NCI-H226 (cell line): ENCODE data around the gene TNFAIP3.

Experiments
- DNase-seq: peaks from one replicate; pipeline ENCODE4 v3.0.0-alpha.2; 2015

The TNFAIP3 gene

DNA sequence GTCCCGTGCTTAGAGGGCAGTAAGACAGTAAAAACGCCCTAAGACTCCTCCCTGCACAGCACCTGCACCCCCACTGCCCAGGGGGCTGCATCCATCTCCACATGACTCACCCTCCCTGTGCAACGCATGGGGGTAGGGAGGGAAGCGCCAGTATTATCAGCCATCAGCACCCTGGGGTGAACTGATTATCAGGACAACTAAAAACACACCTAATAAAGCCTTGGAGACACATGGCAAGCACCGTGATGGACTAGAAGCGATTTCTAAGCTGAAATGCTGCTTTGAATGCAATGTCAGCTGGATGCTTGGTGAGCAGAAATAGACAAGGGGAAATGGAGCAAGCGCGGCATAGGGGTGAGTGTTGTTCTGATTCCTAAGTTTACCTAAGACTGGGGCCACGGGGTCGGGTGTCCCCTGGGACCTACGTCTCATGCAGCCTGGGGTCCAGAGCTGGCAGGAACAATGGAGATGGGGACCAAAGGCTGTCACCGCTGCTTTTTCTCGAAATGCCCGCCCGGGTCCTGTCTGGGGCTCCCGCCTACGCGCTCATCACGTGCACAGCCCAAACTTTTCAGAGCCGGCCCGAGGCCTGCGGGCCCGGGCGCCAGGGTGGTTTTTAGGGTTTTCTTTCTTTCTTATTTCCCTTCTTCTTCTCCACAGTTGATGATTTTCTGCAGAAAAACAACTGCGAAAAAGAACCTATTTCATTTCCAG, 702 bp upstream of the TNFAIP3 start:
- no peak for DNase-seq

DNA sequence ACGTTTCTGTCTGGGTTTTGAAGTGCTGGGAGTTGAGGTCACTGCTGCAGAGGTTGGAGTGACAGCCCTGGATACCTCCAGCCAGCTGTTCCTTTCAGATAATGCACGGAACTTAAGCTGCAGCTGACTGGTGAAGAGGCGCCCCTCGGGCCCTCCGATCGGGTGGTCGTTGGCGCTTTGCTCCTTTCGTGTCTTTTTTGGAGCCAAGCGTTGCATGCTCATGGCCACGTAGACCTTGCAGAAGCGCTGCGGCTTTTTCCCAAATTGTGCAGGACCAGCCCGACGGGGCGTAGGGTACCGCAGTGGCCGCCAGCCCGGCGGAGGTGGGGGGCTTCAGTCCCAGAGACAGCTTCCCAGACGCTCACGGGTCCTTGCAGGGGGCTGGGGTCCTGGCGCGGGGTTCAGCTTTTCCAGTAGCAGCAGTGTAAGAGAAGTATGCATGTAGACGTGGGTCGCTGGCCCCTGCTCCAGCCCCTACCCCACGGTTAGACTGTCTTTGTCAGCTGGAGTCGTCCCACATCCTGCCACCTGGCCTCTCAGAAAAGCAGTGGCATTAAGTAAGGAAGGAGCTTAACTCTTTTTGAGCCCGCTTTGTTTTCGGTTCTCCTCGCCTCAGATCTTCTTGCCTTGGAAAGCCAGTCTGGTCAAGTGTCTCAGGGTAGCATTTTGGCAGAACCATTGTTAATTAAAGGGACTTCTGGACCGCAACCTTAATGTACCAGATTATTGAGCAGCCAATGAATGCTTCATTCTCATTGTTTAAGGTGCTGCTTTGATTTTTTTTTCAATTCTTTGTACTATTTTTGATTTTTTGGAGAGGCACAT, 838 bp downstream of the TNFAIP3 start:
- no peak for DNase-seq

DNA sequence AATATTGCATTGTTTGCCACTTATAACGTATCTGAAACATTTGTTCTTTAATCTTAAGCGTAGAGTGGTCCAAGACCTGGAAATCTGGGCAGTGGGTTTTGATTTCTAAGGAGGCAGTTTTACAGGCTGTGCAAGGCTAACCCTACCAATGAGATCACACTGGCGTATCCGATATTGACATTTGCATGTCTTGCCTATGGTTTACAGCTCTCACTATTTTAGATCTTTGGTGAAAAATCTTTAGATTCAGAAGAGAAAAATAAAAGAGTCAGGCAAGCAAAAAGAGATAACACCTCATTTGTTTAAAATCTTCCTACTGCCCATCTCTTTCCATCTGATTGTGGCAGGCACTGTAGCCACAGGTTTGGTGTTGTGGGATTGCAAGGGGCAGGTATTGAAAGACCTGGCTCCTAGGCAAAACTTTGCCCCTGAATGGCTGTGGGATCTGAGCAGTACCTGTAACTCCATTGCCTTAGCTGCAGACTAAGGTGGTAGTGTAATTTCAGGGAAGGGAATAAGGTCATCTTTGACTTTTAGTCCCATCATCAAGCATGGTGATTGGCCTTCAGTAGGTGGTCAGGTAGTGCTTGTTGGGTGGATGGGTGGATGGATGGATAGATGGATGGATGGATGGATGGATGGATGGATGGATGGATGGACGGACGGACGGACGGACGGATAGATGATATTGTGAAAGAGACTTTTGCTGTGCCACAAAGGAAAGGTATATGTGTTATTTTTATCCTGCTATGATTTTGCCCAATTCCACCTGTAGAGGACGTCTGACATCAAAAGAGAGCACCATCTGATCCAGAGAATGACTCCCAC, 1.9 kb downstream of the TNFAIP3 start:
- DNase-seq: no peak

DNA sequence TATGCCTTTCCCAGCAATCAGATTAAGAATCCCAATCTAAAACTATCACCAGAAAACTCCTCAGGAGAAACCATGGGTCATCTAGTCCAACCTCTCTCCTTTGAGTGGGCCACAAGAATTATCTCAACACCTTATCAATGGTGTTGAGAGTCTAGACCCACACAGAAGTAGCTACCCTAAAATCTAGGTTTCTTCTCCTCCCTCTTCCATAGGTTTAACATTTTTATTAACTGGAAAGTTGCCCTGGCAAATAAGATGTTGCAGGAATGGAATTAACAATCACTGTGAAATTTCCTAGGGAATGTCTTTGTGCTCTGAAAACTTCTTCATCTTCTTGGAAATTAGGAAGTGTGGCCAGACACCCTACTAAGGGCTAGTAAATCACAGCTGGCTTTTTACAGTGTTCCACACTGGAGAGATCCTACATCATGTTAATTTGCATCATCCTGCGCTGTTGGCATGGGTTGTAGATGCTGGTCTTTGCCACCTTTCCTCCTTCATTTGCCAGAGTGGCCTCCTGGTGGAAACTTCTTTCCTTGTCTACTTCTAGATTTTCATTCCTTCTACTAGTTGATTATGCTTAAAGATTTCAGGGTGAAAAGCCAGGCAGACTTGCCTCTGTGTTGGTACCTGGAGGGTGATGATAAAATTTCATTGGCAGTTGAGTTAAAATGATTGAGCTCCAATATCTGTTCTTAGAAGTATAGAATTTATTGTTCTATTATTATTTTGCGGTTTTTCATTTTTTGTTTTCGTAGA, 2.7 kb downstream of the TNFAIP3 start:
- peak; percentile 1 for DNase-seq

DNA sequence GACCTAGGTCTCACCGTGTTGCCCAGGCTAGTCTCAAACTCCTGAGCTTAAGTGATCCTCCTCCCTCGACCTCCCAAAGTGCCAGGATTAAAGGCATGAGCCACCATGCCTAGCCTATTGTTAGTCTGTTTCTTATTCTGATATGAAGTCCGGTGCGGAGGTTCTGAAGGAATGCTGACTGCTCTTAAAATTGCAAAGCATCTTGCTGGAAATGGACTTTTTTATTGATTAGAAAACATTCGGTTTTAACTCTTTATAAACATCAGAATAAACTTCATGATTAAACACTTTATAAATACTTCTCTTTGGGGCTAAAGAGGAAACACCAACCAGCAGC, 3.2 kb downstream of the TNFAIP3 start:
- DNase-seq: no peak

DNA sequence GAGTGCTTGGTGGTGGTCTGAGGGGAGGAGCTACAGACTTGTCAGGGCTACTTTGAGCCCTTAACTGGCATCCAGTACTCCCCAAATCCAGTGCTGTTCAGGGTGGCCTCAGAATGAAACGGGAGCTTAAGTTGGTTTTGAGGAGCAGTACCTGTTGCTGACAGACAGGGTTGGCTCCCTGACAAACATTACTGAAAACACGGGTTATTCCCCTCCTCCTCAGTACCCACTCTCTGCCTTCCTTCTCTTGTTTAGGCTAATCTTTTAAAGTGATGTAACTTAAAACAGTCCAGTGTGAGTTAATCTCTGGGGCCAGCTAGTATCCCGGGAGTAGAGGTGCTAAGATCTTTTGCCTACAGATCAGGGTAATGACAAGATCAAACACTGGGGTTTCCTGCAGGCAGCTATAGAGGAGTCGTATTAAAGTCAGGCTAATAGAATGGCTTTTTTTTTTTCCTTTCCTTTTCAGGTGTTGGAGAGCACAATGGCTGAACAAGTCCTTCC, 3.7 kb downstream of the TNFAIP3 start:
- peak; percentile 20 for DNase-seq

DNA sequence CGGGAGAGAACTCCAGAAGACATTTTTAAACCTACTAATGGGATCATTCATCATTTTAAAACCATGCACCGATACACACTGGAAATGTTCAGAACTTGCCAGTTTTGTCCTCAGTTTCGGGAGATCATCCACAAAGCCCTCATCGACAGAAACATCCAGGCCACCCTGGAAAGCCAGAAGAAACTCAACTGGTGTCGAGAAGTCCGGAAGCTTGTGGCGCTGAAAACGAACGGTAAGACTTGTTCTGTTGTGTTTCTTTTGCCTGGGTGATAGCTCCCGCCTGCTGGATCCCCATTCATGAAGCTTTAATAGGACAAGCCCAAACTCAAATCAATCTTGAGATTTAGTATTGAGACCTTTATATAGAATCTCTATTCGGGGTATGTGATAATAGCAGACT, 4.2 kb downstream of the TNFAIP3 start:
- peak; percentile 0 for DNase-seq

DNA sequence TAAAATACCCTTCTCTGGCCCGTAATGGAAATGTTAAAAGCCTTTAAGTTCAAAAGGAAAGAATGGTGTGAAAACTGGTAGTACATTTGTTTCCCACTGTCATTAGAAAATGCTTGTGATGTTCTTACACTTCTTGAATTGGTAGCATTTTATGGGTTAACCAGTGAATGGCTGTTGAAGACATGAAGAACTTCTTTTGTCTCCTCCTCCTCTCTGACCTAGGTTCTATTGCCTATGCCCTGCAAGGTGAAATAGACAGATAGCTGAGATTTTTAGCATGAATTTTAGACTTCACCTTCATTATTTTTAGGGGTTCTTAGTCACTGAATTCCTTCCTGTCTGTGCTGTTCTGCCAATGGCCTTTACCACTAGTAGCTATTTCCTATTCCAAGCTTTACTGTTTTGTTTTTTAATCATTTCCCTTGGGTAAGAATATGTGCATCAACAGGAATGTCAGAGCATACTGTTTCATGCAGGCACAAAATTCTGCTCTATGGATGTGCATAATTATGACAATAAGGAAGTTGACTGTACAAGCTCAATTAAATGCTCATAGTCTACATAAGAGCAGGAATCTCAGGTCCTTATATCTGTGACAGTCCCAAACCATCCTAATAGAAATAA, 4.9 kb downstream of the TNFAIP3 start:
- DNase-seq: peak; percentile 3

DNA sequence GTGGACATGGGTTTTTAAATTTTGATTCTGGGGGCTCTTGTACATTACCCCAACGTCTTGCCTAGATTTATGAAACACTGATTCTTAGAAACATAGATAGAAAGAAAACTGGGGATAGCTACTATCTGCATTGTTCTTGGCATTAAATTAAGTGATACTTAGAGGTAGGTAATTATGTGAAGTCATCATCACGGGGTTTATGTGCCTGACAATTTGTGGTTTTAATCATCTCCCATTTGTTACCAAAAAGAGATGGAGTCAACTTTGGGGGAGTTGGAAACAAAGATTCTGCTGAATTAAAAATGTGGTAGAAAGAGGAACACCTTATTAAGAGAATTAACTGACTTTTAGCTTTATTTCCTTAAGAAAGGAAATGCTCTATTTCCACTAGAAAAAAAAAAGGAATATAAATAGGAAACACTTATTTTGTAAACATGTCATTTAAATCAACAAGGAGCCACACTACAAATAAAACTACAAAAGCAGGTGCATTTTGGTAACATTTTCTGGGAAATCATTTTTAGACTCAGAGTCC, 5.6 kb downstream of the TNFAIP3 start:
- peak; percentile 0 for DNase-seq

DNA sequence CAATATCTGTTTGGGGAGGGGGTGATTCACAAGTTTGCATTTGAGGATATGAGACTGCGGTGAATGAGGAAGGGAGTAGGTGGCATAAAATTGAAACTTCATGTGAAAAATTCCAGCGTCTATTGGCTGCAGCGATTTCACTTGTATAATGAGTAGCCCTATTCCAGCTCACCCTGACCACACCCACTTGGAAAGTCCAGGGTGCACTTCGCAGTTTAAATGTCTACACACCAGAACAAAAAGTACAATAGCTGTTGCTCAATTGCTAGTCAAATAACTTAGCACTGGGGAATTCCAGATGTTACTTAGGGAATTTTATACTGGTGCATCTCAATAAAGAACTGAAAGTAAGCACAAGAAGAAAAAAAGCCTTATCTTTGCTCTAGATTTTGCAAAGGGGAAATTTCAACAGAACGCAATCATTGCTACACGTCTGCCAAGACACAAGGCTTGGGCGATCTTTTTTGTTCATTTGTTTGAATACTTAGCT, 6.3 kb downstream of the TNFAIP3 start:
- peak; percentile 92 for DNase-seq

DNA sequence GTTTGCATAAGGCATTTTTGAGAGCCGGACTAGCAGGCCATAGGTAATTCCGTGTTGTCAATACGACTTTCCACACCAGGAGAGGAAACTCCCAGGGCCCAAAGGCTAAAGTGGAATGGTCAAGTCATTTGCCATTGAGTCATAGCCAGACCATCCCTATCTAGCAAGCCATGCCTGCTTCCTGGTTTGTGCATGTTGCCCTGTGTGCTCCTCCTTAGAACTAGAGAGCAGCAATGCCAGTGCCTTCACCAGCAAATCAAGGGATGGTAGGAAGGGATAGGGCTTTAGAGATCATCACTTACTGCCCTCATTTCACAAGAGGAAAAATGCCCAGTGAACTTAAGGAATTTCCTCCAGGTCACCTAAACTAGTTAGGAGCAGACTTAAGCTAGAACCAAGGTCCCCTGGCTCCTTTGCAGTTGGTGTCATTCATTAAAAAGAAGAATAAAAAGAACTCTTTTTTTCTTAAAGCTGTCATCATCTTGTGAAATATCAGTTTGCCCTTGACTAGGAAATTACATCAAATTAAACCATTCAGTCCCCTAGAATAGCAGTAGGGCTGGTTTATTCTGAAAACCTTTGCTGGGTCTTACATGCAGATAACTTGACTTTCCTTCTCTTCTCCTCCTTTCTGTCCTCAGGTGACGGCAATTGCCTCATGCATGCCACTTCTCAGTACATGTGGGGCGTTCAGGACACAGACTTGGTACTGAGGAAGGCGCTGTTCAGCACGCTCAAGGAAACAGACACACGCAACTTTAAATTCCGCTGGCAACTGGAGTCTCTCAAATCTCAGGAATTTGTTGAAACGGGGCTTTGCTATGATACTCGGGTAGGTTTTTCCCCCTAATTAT, 7.4 kb downstream of the TNFAIP3 start:
- peak; percentile 70 for DNase-seq

DNA sequence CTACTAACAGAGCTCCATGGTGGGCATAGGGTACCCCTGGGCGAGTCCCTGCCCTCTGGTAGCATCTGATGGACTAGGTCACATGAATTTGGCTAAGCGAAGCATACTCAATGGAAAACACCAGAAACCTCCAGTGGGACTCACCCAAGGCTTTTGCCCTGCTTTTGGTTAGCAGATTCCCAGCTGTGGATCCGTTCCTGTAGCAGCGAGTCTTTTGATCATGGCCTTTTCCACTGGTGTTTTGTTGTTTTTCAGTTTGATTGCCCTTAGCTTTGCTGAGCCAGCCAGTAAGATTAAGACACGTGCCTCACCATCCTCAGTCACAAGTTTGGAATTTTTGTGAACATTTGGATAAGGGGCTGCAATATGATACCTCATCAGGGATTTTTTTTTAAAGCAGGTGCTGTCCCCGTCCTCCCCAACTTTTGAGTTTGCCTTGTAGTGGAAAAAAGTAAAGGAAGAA, 8.0 kb downstream of the TNFAIP3 start:
- DNase-seq: peak; percentile 43

DNA sequence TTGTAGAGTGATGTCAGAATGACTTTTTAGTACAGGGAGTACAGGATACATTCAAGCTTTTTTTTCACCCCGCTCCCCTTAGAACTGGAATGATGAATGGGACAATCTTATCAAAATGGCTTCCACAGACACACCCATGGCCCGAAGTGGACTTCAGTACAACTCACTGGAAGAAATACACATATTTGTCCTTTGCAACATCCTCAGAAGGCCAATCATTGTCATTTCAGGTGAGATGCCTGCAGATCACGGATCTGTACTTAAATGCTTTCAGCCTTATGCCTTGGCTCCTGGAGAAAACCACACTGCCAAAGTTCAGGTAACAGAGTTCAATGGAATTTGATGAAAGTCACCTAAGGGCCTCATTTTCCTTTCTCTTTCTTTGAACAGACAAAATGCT, 8.5 kb downstream of the TNFAIP3 start:
- DNase-seq: peak; percentile 32

DNA sequence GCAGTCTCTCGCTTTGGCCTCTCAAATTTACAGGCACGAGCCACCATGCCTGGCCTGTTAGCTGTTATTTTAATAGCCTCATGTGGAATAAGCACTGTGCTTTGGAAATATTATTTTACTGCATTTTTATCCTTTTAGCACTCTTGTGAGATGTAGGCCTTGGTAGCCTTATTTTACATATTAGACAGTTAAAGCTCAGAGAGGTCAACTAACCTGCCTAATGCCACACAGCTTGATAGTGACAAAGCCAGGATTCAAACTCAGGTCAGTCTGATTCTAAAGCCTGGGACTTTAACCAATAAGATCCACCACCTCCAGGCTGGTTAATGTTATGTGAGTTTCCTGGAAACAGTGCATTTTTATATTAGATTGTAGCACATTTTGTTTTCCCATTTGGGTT, 9.5 kb downstream of the TNFAIP3 start:
- DNase-seq: no peak

DNA sequence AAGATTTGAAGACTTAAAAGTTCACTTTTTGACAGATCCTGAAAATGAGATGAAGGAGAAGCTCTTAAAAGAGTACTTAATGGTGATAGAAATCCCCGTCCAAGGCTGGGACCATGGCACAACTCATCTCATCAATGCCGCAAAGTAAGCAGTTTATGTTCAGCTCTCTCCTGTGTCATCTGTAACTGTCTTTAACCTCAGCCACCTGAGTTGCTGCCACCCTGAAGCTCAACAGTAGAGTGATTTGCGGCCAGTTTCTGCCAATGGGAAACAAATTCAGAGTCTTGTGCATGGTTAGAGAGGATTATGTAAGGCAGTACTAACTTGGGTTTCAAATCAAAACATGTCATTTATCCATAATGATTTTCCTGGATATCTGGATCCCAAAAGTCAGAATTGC, 10.1 kb downstream of the TNFAIP3 start:
- no peak for DNase-seq

DNA sequence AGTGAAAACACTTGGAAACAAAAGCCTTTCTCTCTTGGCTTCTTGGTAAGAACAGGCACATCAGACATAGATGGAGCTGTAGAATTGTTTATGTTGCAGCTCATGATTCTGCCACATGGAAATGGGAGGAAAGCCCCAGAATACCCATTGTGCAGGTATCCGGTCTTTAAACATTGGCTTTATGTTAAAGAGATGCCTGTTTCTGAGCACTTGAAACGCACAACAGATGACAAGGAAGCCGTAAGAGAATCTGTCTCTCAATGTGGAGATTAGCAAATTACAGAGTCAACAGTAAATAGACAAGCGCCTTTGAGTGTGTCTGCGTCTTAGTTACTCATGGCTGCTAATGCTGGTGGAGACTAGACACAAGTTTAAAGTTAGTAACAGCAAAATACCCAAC, 10.5 kb downstream of the TNFAIP3 start:
- no peak for DNase-seq

DNA sequence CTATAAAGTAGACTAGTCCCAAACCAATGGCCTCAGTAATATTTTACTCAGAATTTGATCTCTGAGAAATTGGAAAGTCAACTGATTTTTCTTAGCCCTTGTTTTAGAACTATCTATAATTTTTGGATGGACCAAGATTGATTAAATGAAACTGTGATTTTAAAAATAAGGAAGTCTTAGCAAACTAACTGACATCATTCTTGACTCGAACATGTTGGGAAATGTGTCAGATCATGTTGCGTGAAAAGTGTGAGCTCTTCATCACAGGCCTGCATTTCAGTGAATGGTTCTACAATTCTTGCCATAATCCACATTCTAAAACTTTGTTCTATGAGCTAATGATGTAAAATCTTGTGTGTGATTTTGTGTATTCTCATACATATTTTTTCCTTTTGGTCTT, 11.0 kb downstream of the TNFAIP3 start:
- DNase-seq: no peak

DNA sequence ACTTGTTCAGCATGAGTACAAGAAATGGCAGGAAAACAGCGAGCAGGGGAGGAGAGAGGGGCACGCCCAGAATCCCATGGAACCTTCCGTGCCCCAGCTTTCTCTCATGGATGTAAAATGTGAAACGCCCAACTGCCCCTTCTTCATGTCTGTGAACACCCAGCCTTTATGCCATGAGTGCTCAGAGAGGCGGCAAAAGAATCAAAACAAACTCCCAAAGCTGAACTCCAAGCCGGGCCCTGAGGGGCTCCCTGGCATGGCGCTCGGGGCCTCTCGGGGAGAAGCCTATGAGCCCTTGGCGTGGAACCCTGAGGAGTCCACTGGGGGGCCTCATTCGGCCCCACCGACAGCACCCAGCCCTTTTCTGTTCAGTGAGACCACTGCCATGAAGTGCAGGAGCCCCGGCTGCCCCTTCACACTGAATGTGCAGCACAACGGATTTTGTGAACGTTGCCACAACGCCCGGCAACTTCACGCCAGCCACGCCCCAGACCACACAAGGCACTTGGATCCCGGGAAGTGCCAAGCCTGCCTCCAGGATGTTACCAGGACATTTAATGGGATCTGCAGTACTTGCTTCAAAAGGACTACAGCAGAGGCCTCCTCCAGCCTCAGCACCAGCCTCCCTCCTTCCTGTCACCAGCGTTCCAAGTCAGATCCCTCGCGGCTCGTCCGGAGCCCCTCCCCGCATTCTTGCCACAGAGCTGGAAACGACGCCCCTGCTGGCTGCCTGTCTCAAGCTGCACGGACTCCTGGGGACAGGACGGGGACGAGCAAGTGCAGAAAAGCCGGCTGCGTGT, 11.6 kb downstream of the TNFAIP3 start:
- no peak for DNase-seq

DNA sequence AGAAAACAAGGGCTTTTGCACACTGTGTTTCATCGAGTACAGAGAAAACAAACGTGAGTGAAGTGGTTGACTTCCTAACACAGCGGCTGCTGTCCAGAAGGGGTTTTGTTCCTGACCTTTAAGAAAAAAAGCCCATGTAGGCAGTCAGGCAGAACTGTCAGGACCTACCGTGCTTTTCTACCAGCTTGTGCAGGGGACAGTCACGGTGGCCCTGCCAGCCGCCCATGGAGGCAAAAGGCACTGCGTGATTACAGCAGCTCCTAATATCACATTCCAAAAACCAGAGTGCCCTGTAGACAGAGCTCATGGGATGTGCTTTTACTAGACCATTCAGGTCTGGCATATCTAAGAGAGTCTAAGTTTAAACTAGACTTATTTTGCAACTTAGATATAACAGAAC, 12.2 kb downstream of the TNFAIP3 start:
- no peak for DNase-seq
